Hematopoietic multipotent progenitor cell treated with erythropoietin and hydrocortisone succinate and interleukin-3 and kit ligand, for 15 days (in vitro differentiated cells): Measurements from ENCODE around the gene SETD7.

Experiments used
- DNase-seq: peaks from one replicate; pipeline ENCODE4 v3.0.0-alpha.2; 2015; ENCODE audit warnings: low spot score

Gene SETD7

DNA sequence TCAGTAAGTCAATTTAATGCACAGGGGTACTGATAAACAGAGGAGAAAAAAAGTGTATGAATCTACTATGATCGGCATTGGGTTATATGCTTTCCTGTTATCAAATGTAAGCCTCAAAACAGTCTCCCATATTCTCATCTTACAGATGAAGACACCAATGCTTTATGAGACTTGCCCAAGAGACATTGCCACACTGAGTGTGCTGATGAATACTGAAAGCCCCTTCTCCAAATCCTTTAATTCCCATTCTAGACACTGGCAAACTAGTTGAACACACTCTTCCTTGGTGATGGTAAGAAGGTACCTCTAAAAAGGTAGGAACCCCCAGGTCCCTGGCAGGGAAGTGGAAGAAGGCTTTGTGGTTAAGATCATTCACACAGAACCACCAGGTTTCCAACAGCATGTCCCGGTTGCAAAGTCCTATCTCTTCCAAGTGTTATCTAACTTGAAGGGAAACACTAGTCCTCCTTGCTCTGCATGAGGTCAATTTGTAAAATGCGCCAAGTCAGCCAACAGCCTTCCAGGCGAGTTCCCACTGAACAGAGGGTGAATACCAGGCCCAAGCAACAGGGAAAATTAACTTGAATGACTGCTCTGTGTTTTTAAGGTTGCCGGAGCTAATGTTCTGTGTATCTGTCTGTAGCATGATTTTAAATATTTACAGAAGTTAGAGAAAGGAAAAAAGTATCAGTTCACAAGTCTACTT, 5.1 kb downstream of the SETD7 start:
- DNase-seq: no peak

DNA sequence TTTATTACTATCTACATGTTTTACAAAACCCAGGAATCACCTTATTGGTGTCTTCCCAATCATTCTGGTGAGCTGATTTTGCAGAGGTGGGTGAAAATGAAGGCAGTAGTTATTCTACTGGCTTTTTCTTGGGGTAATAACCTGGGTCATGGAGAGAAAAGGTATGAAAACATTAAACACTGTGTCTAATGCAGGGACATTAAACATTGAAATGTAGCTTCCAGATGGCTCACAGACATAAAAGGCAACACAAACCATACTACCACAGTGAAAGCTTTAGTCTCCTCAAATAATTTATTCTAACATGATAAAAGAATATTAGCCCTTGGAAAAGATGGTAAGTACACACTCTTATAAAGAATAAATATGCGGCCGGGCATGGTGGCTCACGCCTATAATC, 8.0 kb downstream of the SETD7 start:
- no peak for DNase-seq

DNA sequence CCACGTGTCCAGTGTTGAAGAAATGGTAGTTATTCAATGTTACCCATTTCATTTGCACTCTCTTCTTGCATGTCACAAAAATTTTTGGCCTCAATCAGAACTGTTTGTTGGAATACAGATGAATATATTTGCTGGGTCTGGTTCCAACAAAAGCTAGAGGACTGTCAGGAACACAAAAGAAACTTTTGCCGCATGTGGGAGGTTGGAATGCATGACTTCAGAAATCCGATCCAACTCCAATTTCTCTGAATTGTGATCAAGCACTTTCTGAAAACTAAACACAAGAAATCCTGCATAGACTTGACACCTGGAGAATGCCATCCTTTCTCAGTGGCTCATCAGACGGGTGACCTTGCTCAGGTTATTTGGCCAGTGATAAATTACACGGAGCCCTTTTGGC, 15.4 kb downstream of the SETD7 start:
- no peak for DNase-seq

DNA sequence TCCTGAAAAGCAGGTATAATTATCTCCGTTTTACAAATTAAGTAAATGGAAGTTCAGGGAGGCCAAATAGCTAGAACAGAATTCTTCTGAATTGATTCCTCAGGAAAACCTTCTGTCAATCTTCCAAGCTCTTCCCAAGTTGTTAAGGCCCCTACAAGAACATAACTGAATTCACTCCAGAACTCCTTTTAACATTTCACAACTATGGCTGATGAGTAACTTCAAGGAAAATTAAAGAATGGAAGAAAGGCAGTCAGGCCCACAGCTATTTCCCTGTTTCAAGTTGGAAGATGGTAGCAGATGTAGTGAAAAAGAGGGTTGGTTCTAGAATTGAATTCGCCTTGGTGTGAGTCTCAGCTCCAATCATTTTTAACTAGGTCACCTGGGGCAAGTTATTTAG, 15.9 kb downstream of the SETD7 start:
- DNase-seq: no peak

DNA sequence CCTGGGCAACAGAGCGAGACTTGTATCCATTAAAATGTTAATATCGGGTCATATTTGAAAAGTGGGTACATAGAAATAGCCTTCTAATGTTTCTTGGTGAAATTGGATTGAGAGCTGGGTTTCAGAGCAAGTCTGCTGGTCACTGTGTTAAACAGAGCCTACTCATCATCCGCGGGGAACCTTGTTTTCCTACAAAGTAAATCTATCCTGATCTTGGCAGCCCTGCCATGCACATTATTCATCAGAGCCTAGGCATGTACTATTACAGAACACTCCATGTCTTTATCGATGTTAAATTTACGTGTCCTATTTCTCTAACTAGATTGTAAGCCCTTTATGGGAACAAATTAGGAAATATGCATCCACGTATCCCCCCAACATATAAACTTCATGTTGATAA, 18.7 kb downstream of the SETD7 start:
- no peak for DNase-seq

DNA sequence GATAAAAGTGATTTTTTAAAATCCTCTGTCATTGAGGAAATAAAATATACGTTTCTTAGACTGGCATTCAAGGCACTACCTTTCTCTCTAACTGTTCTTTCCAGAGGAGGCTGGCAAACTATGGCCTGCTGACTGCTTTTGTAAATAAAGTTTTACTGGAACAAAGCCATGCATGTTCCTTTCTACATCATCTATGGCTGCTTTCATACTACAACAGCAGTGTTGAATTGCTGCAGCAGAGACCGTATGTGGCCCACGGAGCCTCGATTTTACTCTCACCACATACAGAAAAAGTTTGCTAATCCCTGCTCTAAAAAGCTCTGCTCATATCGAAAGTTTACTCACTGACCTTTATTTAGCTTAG, 20.2 kb downstream of the SETD7 start:
- DNase-seq: no peak

DNA sequence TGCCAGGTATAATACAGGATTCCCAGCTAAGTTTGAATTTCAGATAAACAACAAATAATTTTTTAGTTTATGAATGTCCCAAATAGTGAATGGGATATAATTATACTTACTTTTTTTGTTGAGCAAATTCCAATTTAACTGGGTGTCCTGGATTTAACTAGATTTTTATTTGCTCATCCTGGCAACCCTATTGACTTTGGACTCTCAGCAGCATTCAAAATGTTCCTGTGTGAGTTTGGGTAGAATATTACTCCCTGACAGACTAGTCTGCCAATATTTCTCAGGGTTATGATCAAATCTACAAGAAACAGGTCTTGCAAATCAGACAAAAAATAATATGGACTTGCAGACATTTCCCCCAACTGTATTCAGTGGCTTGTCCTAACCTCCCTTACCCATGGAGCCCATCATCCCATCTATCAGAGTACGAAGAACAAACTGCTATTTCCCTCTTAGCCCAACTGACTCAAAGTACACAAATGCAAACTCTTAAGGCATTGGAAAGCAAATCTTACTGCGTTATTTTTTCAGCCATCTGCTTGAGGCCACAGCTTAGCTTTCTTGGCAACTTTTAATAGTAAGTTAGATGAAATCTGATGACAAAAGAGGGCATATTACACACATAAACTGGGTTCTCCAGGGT, 20.7 kb downstream of the SETD7 start:
- no peak for DNase-seq

DNA sequence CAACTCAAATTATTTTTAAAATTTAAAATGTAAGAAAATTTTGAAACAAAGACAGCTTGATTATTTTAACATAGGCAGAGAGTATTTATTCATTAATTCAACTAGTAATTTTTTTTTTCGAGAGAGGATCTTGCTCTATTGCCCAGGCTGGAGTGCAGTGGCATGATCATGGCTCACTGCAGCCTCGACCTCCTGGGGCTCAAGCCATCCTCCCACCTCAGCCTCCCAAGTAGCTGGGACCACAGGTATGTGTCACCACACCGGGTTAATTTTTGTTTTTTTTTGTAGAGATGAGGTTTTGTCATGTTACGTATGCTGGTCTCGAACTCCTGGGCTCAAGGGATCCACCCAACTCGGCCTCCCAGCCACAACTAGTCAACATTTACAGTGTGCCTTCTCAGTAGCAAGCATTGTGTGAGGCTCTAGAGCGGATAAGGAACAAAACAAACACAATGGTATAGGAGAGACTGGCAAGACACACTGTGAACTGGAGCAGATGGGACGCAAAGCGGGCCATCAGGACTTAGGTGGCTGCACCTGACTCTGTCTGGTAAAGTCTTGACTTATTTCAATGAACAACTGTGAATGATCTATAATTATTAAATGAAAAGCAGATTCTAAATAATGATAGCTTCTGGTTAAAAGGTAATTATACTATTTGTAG, 21.6 kb downstream of the SETD7 start:
- no peak for DNase-seq

DNA sequence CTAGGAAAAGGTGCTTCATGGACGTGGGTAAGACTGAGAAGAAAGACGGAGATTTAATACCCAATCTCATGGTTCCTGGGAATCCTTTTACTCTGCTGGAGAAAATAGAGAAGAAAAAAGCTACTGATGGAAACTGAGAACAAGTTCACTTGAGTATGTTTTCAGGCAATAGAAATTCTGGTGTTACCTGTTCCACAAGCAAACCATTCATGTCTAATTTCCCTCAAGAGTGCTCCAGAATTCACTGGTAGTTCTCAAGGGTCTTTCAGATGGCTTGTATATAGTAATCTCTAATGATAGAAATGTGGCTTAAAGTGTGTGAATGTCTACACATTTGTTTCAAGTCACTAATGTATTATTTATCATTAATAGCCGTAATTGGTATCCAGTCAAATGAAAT, 22.5 kb downstream of the SETD7 start:
- no peak for DNase-seq

DNA sequence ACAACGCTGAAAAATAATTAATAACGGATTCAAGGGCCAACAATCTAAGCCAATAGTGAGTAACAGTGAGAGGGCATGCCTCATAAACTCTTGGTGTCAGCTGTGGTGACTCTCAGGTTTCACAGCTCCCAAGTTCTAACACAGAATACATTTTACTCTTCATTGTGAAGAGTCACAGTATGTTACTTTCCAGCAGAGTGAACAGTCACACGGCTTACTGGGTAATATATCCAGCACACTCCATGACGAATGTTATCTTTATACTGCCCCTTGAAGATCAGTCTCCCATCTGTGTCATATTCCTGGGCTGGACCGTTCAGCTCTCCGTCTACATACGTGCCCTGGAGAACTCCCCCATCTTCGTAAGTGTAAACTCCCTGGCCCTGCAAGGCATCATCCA, 23.1 kb downstream of the SETD7 start:
- DNase-seq: no peak

DNA sequence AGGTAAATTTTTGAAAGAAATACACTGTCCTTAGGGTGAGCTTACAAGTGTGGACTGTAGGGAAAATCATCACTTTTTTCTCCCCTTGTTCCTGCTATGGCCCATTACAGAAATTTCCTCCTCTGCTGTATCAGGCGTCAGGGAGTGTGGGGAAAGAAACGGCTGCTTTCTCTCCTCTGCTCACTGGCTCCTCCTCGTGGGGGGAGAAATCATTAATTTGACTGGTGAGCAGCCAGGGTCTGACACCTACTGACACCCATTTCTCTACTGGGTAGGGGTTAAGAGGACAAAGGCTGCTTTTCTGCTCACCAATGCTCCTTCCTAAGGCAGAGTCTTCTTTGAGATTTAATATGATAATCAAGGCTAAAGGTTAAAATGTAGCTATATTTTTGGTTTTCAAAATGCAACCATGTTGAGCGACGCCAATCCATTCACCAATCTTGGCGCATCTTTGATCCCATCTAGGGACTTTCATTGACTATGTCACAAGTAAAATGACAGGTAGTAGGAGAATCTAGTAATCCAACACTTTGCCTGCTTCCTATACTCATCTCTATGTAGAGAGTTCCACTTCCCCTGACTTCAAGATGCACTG, 25.1 kb downstream of the SETD7 start:
- DNase-seq: peak; percentile 58

DNA sequence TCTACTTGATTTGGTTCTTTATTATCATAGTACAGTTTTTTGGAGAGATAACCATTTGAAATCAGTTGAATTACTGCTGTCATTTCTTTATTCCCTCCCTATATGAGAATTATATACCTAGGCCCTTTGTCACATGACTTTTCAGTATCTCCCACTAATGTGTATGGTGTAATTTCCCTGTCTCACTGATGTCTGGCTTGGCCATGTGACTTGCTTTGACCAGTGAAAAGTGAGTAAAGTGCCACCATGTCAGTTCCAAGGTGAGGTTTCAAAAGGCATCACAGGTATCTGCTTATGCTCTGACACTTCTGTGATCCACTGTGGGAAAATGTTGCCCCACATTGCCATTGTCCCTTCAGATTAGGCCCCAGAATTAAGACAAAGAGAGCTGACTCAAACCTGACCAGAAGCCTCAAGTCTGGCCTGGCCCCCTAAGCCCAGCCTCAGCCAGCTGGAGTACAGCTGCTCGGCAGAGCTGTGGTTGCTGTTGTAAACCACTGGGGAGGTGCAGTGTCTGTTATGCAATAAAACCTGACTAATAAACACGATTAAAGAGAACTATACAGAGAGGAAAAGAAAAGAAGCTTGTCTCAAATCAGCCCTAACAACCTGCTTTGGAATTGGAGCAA, 27.5 kb downstream of the SETD7 start:
- no peak for DNase-seq

DNA sequence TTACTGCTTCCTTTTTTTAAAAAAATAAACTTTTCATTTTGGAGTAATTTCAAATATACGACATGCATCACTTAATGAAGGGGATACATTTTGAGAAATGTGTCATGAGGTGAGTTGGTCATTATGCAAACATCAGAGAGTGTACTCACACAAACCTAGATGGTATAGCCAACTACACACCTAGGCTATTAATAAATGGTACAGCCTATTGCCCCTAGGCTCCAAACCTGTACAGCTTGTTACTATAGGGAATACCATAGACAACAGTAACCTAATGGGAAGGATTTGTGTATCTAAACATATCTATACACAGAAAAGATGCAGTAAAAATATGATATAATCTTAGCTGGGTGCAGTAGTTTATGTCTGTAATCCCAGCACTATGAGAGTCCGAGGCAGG, 29.1 kb downstream of the SETD7 start:
- DNase-seq: no peak

DNA sequence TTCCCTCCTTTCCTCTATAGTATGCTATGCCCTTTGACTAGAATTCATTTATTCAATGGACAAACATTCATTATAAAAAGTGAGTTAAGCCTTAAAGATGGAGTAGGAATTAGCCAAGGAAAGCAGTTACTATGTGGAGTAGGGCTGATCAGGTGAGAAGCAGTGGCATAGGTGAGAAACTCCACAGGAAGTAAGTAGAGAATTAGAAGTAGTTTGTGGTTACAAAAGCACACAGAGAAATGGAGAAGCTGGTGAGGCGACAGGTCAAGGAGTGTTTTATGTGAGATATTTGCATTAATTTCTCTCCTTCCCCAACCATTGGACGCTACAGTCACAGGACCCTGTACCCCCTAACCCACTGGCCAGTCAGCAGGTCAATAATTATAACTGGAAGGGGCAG, 30.6 kb downstream of the SETD7 start:
- no peak for DNase-seq

DNA sequence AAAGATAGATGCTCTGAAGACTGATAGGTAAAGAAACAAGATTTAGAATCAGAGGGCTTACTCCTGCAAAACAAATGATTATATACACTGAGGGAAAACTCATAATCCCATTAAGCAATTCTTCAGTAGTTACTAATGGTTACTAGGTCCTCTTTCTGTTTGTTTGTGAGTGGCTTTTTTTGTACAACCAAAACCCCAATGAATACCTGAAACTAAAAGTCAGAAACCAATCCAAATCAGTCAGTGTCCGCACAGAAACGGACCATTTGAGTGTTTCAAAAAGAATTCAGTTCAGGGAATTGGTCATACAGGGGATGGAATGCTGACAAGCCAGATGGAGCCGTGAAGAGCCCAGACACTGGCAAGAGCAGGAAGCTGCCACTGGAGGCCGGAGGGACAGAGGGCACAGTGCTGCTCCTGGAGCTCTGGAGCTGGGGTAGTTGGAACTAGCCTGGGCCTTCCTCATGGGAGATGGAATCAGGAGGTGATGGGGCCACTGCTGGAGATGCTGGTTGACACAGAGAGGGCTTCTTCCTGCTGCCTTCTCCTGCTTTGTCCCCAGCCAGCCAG, 31.9 kb downstream of the SETD7 start:
- DNase-seq: no peak

DNA sequence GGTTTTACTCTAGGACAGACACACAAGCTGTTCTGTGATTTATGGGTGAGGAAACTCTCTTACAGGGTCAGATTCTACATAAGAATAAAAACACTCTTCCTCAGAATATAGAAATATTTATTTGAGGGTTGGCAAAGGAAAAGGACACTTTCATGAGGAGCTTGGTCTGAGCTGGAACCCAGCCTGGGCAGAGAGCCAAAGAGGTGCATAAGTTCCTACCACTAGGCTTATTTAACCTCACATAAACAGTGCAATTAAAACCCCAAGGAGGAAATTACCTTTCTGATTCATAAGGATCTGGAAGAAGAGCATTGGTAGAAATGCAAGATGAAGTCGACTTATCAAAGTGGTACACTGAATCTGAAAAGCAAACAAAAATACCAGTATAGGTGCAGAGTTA, 32.9 kb downstream of the SETD7 start:
- no peak for DNase-seq

DNA sequence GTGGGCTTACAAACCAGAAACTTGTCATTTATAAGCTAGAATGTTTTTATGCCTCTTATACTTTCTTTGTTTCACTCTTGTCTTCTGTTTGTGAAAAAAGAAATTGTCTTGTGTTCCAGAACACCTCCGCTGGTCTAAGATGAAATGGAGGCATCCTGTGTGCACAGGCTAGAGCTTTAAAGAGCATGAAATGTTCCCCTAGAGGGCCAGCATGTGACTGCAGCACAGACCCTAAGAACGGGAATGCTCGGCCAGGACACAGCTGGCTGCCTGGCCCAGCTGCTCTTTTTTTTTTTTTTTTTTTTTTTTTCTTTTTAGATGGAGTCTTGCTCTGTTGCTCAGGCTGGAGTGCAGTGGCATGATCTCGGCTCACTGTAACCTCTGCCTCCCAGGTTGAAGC, 33.6 kb downstream of the SETD7 start:
- DNase-seq: no peak

DNA sequence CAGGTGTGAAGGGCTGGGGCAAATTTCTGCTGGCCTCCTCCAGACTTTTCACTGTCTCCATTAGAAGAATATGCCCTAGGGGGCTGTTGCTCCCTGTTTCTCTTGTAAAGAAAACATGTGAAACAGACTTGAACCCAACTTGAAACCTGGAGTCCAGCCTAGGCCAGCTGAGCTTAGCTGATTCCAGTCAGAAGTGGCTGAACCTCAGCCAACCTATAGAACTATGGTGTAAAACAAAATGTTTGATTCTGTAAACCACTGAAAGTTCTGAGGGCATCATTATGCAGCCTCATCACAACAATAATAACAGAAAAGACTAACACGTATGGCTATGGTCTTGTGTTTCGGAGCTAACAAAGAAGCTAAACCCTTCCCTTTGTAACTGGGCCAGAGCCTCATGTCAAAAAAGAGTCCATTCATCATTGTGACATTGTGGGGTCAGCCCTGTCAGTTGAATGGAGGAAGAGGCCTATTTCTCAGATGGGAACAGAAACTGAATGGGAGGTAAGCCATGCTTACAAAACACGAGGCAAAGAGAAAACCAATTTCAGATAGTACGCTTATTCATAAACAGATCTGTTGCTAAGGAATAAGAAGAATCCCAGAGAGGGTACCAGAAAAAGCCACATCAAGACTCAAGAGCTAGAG, 34.1 kb downstream of the SETD7 start:
- DNase-seq: no peak

DNA sequence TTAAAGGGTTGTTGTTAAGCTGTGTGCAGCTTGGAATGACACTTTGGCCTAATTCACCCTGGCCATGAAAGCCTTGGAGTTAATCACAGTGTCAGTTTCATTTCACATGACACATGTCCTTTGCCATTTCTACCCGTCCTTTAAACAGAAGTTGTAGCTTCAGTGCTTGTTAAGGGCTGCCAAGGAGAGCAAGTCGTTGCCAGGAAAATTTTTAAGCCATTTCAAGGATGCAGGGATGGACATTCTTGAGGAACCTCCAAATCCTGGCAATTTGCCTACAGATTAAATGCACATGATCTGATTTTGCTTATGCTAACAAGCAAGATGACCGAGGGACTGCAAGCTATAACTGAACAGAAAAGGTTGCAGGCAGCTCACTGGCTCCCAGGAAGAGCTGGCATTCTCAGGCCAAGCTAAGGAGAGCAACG, 40.5 kb downstream of the SETD7 start:
- DNase-seq: no peak

DNA sequence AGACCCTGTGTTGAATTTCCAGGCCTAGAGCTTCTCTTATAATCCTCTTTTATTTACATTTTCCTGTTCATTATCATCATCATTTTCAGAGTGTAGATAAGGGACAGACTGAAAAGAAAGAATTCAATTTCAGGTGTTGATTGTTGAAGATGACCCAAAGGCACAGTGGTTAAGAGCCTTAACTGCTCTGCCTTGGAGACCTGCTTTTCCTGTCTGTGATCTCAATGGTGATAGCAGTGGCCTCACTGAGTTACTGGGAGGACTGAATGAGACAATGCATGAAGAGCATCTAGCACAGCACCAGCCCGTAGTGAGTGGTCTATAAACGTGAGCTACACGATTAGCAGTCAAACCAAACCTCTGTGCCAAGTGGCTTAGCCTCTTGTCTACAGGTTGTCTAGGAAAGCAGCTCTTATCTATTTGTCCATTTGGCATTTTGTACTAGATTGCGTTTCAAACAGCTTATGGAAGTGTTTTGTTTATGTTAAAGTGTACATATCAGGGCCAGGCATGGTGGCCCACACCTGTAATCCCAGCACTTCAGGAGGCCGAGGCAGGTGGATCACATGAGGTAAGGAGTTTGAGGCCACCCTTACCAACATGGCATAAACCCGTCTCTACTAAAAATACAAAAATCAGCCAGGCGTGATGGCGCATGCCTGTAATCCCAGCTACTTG, 41.5 kb downstream of the SETD7 start:
- DNase-seq: no peak

DNA sequence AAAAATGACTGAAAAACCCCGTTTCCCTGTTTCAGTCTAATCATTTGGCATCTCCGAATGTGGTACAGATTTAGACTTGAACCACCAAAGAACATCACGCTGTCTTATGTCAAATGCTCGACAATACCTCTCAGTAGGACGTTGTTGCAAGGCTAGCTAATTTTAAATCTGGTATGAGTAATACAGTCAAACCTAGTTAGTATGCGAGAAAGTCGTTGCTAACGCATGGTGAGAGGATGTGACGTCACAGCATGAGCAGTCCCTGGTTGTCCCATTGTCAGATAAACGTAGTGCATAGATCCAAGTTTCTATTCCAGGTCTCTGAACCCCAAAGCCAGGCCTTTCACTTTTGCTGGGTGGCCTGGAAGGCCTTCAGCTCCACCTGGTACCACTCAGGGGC, 44.7 kb downstream of the SETD7 start:
- DNase-seq: no peak
